ENCODE results near the gene GPX3.

GRCh38 chr5:151001436-151001835 lies 19.0 kb upstream of the GPX3 start:
- TF ChIP-seq CTCF (IDR thresholded peaks at IDR 0.05) = no peak
- no peak for TF ChIP-seq POLR2A (IDR thresholded peaks at IDR 0.05)
